ENCODE results near the gene C5orf15.
A peak's percentile ranks its signal among the peaks of the same experiment; 100 is the strongest.

Gene C5orf15

GRCh38 chr5:133935667-133935940 lies 32.8 kb downstream of the C5orf15 start:
- no peak for DNase-seq

GRCh38 chr5:133934822-133935666 lies 33.4 kb downstream of the C5orf15 start:
- peak; percentile 15 for DNase-seq

- no peak for DNase-seq
Measured at GRCh38 chr5:133934311-133934710, 34.1 kb downstream of the C5orf15 start.

- DNase-seq: no peak
Measured at GRCh38 chr5:133933670-133934295, 34.6 kb downstream of the C5orf15 start.

- no peak for DNase-seq
Measured at GRCh38 chr5:133933169-133933509, 35.3 kb downstream of the C5orf15 start.

GRCh38 chr5:133932441-133933168 lies 35.8 kb downstream of the C5orf15 start:
- DNase-seq: no peak

GRCh38 chr5:133931546-133931945 lies 36.9 kb downstream of the C5orf15 start:
- DNase-seq: no peak

GRCh38 chr5:133930813-133931090 lies 37.7 kb downstream of the C5orf15 start:
- DNase-seq: no peak

- DNase-seq: no peak
Measured at GRCh38 chr5:133930061-133930812, 38.2 kb downstream of the C5orf15 start.

GRCh38 chr5:133928587-133929393 lies 39.6 kb downstream of the C5orf15 start:
- no peak for DNase-seq

GRCh38 chr5:133927300-133928180 lies 40.9 kb downstream of the C5orf15 start:
- no peak for DNase-seq

GRCh38 chr5:133926489-133927299 lies 41.7 kb downstream of the C5orf15 start:
- no peak for DNase-seq

GRCh38 chr5:133925866-133926488 lies 42.4 kb downstream of the C5orf15 start:
- no peak for DNase-seq

- DNase-seq: no peak
Measured at GRCh38 chr5:133925269-133925668, 43.2 kb downstream of the C5orf15 start.

- DNase-seq: no peak
Measured at GRCh38 chr5:133924221-133924920, 44.1 kb downstream of the C5orf15 start.

- no peak for DNase-seq
Measured at GRCh38 chr5:133921979-133922378, 46.4 kb downstream of the C5orf15 start.

- DNase-seq: no peak
Measured at GRCh38 chr5:133921069-133921468, 47.4 kb downstream of the C5orf15 start.

GRCh38 chr5:133919148-133920136 lies 49.0 kb downstream of the C5orf15 start:
- no peak for DNase-seq
